ENCODE measurements around the gene MGP.

DNA sequence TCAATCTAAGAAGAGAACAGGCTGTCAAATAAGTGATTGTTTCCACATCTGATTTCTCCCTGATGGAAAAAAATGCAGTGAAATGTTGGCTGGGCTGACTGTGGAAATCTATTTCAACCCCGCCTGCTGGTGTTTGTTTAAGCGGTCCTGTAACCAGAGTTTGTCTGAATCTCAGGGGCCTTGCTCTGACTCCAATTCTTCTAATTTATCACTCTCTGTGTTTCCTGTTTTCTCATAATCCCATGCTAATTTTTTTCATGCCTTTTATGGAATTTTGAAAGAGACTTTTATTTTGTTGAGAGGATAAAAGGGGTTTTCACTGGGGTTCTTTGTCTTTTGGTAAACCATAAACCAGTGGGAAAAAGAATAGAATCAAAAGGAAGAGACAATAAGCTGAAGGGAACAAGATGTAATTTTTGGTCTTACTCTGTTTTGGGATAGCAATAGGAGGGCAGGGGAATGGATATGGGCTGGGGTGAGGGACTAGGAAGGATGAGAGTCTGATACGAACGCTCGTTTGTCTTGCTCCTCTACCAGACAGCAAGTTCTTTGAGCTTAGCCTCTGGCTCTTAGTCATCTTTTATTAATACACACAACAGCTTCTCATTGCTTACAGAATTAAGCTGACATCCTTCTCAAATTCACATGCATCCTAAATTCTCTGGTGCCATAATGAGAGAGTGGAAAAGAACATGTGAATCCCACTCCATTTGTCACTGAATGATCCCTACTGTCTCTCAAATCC lies 8.0 kb upstream of the MGP start:
- TF ChIP-seq, protein P1, sequence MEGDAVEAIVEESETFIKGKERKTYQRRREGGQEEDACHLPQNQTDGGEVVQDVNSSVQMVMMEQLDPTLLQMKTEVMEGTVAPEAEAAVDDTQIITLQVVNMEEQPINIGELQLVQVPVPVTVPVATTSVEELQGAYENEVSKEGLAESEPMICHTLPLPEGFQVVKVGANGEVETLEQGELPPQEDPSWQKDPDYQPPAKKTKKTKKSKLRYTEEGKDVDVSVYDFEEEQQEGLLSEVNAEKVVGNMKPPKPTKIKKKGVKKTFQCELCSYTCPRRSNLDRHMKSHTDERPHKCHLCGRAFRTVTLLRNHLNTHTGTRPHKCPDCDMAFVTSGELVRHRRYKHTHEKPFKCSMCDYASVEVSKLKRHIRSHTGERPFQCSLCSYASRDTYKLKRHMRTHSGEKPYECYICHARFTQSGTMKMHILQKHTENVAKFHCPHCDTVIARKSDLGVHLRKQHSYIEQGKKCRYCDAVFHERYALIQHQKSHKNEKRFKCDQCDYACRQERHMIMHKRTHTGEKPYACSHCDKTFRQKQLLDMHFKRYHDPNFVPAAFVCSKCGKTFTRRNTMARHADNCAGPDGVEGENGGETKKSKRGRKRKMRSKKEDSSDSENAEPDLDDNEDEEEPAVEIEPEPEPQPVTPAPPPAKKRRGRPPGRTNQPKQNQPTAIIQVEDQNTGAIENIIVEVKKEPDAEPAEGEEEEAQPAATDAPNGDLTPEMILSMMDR (IDR thresholded peaks at IDR 0.05; ENCODE audit: poor library complexity): no peak
- TF ChIP-seq EZH2phosphoT487 (IDR thresholded peaks at IDR 0.05; ENCODE audit: low read depth, severe bottlenecking, unreplicated experiment) (no peak), EZH2 (IDR thresholded peaks at IDR 0.05; ENCODE audit: borderline replicate concordance) (no peak)

All from hepatocyte (in vitro differentiated cells).